Stimulated activated naive CD8-positive, alpha-beta T cell treated with anti-CD3 and anti-CD28 coated beads, Interleukin-15, amount 100 ng/mL, for 72 hours (primary cell): ENCODE results near the gene MPPED2.

Experiments
- ATAC-seq: fragments of 150-1000 bp; cut with Tn5 transposase; 2 replicates; pipeline ENCODE4 v1.10.0; 2021; ENCODE audit warnings: mild to moderate bottlenecking, moderate library complexity
- DNase-seq, 2 donors: peaks; one replicate each; pipeline ENCODE4 v3.0.0; 2021 to 2022
- H3K27ac Mint-ChIP-seq, 2 donors: one replicate each; pipeline ENCODE4 v1.8.0; 2022; ENCODE audit warnings: mild to moderate bottlenecking in 2 of 2, mixed read lengths in 2 of 2, moderate library complexity in 2 of 2
- H3K27me3 Mint-ChIP-seq: one replicate; pipeline ENCODE4 v1.8.0; 2022; ENCODE audit warnings: mixed read lengths
- H3K4me1 Mint-ChIP-seq: one replicate; pipeline ENCODE4 v1.8.0; 2022; ENCODE audit warnings: mild to moderate bottlenecking, mixed read lengths
- H3K4me3 Mint-ChIP-seq, 2 donors: one replicate each; pipeline ENCODE4 v1.8.0; 2022; ENCODE audit warnings: mild to moderate bottlenecking in 2 of 2, mixed read lengths in 2 of 2, moderate library complexity in 1 of 2
- H3K9me3 Mint-ChIP-seq, 2 donors: one replicate each; pipeline ENCODE4 v1.8.0; 2022; ENCODE audit warnings: mixed read lengths in 2 of 2

The MPPED2 gene

DNA sequence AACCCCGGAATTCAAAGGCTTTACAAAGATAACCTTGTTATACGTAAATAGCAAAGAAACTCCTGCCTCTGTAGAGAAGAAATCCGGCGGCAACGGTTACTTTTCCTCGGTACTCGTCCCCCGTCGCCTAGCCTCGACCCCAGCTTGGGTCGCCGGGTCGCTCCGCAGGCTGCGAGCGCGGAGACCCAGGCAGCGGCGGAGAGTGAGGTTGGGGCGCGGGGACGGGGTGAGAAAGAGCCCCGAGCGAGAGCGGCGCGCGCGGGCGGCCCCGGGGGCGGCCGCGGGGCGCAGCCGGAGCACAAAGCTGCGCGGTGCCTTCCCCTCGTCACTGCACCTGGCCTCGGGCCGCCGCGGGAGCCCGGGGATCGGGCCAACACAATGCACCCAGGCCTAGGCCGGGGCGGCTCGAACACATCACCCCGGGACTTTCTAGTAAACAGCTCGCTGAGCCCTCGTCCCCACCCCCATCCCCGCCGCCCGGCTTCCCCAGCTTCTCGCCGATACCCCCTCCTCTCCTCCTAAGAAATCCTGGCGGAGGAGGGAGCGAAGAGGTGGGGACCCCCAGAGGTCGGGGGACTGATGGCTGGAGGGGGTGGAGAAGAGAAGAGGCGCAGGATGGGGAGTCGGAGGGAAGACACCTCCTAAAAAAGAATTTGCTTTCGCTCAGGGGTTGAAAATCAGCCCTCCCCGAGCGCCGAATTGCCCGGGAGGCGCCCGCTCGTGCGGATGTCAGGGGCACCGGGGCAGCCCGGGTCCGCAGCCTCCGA, 845 bp downstream of the MPPED2 start:
- Mint-ChIP-seq H3K9me3 (no peaks in the 10 kb centered on the region), H3K4me1 (peaks cover 16% of the 10 kb centered on the region), H3K27me3 (peaks cover 68% of the 10 kb centered on the region), H3K4me3 (peak overlapping the region; percentile 44 to 74), H3K27ac (no peak overlapping the region)
- peak; percentile 6 to 21 for DNase-seq
- peak; percentile 61 for ATAC-seq

DNA sequence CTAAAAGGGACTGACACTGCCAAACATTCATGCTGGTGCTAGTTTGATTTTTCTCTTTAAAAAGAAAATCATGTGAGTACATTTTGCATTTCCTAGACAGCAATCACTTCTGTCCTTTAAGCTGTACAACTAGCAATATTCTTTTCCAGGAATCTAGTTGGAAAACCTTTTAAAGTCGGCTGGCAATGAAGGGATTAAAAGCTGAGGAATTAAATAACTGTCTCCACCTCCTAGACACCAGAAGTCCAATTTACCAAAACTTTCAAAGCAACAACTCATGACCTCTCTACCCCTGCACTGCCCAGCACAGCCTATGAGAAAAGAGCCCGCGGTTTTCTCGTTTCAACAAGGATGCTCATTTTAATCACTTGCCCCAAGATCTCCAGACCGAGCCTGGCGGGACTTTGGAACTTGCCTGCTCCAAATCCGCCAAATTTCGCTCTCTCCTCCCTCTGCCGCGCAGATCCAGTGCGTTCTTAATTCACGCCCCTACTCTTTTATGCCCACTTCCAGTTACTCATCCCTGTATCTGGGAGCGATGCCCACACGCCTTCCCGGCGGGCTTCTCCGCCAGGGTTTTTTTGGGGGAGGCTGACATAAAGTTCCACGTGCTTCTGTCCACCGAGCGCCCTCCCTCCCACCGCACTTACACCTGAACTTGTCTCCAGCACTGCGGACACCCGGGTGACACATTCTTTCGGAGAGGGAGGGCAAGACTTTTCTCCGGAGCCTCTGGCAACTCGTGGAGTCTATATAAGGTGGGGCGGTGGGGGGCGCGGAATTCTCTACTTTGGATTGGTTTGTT, 2.5 kb downstream of the MPPED2 start:
- Mint-ChIP-seq H3K9me3 (no peaks in the 10 kb centered on the region), H3K4me3 (no peak overlapping the region), H3K27ac (no peak overlapping the region), H3K27me3 (peaks cover 60% of the 10 kb centered on the region), H3K4me1 (peaks cover 16% of the 10 kb centered on the region)
- DNase-seq (no peak), ATAC-seq (no peak)

DNA sequence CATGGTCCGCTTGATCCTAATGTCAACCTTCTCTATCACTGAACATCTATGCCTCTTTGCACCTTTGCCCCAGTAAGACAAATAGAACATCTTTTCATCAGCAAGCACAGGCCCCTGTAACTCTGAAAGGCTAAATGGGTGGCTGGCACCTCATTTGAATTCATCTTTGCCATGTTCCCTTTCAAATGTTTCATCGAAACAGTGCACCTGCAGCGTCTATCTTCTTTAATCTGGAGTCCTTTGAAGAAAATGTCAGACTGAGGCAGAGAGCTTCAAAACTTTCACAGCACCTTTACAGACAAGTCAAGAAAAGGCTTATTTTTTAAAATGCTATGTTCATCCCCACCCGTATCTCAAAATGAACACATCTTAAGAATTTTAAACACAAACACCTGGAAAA, 3.4 kb downstream of the MPPED2 start:
- peaks cover 61% of the 10 kb centered on the region for H3K27me3 Mint-ChIP-seq
- H3K9me3 Mint-ChIP-seq, result no peaks in the 10 kb centered on the region
- no peak for ATAC-seq
- no peak for DNase-seq
- H3K4me3 Mint-ChIP-seq, result no peak overlapping the region
- H3K4me1 Mint-ChIP-seq, result peaks cover 16% of the 10 kb centered on the region
- H3K27ac Mint-ChIP-seq, result no peak overlapping the region

DNA sequence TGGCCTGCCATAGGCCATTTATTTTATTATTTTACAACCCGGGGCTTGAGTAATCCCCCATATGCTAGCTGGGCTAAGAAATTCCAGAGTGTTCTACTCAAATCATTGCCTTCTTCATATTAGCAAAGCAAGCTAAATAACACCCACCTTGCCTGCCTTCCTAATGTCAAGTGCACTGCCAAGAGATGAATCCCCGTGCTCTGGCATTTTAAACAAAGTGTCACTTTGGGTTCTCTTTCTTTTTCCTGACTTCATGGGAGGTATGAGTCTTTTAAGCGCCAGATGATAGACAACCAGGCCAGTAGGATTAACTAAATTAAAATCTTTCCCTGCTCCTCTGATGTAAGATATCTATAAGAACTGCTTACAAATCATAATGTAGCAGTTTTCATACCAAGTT, 4.5 kb downstream of the MPPED2 start:
- ATAC-seq (no peak), DNase-seq (no peak)
- H3K9me3 Mint-ChIP-seq, result no peaks in the 10 kb centered on the region
- H3K4me3 Mint-ChIP-seq, result no peak overlapping the region
- peaks cover 54% of the 10 kb centered on the region for H3K27me3 Mint-ChIP-seq
- H3K4me1 Mint-ChIP-seq, result peaks cover 12% of the 10 kb centered on the region
- no peak overlapping the region for H3K27ac Mint-ChIP-seq

DNA sequence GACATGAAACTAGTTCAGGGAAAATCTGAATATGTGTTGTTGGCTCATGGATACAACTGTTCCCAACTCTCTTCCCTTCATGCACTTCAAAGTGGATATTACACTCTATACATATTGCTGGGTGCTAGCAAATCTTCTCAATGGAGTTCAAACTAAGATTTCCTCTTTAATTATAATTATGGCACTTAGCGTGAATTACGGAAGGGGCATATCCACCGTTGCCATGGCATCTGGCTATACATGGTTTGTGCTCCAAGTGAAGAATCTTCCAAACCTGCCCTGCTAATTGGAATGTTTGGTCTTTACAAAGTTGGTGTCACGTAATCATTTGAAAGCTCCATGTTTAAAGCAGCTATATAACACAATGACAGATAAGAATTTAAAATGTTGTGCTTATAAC, 5.6 kb downstream of the MPPED2 start:
- Mint-ChIP-seq H3K9me3 (no peaks in the 10 kb centered on the region), H3K4me1 (peaks cover 10% of the 10 kb centered on the region), H3K27me3 (peaks cover 48% of the 10 kb centered on the region), H3K4me3 (no peak overlapping the region), H3K27ac (no peak overlapping the region)
- ATAC-seq, result no peak
- no peak for DNase-seq

DNA sequence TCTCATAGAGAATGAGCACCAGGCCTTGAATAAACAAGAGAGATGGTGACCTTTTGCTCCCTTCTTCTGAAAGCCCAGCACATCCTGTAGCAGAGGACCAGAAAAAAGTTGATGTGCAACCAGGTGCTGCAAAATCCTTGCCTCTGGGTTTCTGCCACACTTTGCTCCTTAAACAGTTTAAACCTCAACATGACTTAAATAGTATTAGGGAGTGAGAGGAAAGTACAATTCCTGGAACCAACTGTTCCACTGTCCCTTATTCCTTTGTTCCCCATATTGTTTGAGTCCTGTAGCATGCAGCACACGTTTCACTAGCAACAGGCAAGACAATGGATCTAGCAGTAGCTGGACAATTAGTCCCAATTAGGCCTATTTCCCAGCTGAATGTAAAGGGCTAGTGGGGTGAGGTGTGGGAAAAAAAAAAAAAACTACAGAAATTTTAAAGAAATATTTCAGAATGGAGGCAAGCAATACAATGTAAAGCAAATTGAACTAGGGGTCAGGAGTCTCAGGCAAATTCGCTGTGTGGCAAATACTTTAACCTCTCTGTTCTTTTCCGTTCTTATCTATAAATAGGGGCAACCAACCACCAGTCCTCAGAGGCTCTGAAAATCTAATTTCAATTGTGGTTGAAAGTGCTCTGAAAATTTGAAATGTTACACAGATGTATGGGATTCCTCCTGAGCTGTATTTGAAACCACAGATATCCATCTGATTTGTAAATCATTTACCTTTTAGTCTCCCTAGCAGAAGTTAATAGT, 6.6 kb downstream of the MPPED2 start:
- Mint-ChIP-seq H3K9me3 (no peaks in the 10 kb centered on the region), H3K4me3 (no peak overlapping the region), H3K27me3 (peaks cover 39% of the 10 kb centered on the region), H3K27ac (no peak overlapping the region), H3K4me1 (peaks cover 4% of the 10 kb centered on the region)
- ATAC-seq (no peak), DNase-seq (no peak)

DNA sequence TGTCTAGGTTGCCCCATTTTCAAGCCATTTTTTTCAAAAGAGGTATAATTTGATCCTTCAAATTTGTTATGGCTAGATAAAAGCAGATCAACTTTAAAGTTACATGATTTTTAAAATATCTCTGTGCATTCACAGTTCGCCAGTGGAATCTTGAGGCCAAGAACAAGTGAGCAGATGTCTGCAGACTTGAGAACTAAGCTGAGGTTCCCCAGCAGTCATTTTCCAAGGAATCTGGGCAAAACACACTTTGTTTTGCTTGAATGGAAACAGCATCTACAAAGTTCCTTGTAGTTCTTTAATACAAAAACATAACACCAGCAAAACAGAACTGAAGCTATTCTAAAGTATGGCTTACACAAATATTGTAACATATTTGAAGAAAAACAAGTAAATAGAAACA, 7.7 kb downstream of the MPPED2 start:
- H3K4me1 Mint-ChIP-seq, result no peaks in the 10 kb centered on the region
- DNase-seq, result no peak
- H3K4me3 Mint-ChIP-seq, result no peak overlapping the region
- no peaks in the 10 kb centered on the region for H3K9me3 Mint-ChIP-seq
- H3K27ac Mint-ChIP-seq, result no peak overlapping the region
- no peak for ATAC-seq
- peaks cover 27% of the 10 kb centered on the region for H3K27me3 Mint-ChIP-seq

DNA sequence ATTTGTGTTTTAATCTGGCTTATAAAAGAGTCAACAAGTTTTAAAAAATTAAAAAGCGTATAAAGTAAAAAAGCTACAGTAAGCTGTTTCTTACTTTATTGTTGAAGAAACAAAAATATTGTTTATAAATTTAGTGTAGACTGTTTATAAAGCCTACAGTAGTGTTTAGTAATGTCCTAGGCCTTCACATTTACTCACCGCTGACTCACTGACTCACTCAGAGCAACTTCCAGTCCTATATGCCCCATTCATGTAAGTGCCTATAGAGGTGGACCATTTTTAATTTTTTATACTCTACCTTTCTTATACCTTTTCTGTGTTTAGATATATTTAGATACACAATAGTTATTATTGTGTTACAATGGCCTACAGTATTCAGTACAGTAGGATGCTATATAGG, 12.2 kb downstream of the MPPED2 start:
- ATAC-seq (no peak), DNase-seq (no peak)
- Mint-ChIP-seq H3K27me3 (peaks cover 17% of the 10 kb centered on the region), H3K4me3 (no peak overlapping the region), H3K27ac (no peak overlapping the region), H3K9me3 (no peaks in the 10 kb centered on the region), H3K4me1 (no peaks in the 10 kb centered on the region)

DNA sequence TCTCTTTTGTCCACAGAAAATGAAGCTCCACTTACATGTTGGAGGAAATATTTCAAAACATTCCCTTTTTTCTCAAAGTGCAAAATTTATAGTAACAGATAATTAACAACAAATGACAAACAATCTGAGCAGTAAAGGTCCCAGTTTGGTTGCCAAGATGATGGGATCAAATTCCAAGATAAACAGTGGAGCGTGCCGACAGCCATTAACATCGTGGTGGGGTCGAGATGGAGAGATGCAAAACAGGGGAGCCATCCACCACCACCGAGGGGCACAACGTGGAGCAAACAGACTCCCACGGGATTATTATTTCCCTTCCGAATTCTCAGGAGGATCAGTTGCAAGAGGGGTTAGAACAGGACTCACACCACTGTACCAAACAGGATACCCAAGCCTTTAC, 17.2 kb downstream of the MPPED2 start:
- H3K27ac Mint-ChIP-seq, result no peak overlapping the region
- DNase-seq (no peak), ATAC-seq (no peak)
- H3K4me1 Mint-ChIP-seq, result no peaks in the 10 kb centered on the region
- H3K9me3 Mint-ChIP-seq, result no peaks in the 10 kb centered on the region
- H3K4me3 Mint-ChIP-seq, result no peak overlapping the region
- peaks cover 25% of the 10 kb centered on the region for H3K27me3 Mint-ChIP-seq

DNA sequence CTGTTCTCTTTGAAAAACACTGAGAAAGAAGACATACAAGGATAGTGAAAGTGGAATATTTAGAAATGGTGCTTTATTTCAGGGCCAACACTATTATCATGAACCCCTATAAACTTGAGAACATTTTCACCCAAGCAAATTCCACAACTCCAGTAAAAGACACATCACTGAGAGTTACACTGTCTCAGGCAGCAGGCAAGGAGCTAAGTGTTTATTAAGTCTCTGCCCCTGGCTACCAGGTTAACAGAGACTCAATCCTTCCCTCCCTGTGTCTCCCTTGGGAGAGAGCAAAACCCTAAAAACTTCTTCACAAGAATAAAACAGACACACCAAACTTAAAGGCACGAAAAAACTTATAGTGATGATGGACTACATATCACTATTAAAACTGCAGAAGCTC, 18.5 kb downstream of the MPPED2 start:
- H3K4me3 Mint-ChIP-seq, result no peak overlapping the region
- no peak for ATAC-seq
- no peak overlapping the region for H3K27ac Mint-ChIP-seq
- H3K9me3 Mint-ChIP-seq, result no peaks in the 10 kb centered on the region
- H3K27me3 Mint-ChIP-seq, result peaks cover 28% of the 10 kb centered on the region
- H3K4me1 Mint-ChIP-seq, result no peaks in the 10 kb centered on the region
- no peak for DNase-seq

DNA sequence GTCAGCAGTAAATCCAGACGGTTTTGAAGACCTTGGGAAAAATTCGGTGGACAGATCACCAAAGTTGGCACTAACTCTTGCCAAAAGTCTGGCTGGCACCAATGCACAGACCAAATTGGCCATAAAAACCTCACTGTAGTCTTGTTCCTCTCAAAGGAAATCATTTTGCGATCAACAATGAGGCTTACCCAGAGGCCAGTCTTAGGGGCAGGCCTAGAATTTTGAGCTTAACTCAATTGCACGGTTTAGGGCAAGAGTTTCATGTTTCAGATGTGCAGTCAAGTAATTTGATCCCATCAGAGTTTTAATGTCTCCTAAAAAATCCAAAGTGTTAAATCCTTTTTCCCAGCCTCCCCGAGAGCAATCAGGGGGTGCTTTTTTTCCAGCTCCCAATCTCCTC, 19.0 kb downstream of the MPPED2 start:
- Mint-ChIP-seq H3K4me1 (no peaks in the 10 kb centered on the region), H3K27me3 (peaks cover 23% of the 10 kb centered on the region), H3K4me3 (no peak overlapping the region), H3K9me3 (no peaks in the 10 kb centered on the region), H3K27ac (no peak overlapping the region)
- ATAC-seq (no peak), DNase-seq (no peak)

DNA sequence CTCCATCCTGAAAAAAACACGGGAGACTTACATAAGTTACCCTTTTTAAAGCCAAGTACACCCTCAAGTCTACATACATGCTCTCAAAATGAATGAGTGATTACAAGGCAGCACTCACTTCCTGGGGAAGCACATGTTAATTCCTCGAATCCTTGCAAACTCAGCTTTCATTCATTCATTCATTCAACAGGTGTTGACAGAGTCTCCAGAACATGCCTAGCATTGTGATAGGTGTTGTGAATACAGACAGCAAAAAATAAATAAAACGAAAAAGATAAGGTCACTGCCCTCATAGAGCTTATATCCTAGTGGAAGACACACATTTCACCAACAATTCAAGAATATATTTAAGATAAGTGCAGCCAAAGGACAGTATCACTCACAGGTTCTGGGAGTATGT, 19.7 kb downstream of the MPPED2 start:
- Mint-ChIP-seq H3K4me3 (no peak overlapping the region), H3K9me3 (no peaks in the 10 kb centered on the region)
- ATAC-seq, result no peak

DNA sequence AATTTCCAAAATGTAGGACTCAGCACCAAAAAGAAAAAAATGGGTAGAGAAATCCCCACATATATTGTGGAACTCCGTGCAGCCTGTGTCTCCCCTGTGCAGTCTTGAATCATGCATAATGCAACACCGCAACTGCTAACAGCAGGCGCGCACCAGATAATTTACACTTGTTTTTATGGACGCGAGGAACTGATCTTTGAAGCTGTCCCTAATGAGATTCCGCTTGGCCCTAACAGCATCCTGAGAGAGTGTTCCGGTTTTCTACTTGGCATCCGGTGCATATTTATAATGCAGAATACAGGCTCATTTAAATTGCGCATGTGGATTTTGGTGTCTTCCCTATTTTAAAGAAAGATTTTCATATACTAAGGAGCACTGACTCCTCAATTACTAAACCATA, 21.1 kb downstream of the MPPED2 start:
- no peaks in the 10 kb centered on the region for H3K9me3 Mint-ChIP-seq
- no peak overlapping the region for H3K4me3 Mint-ChIP-seq
- H3K27me3 Mint-ChIP-seq, result peaks cover 20% of the 10 kb centered on the region
- DNase-seq (no peak), ATAC-seq (no peak)
- H3K4me1 Mint-ChIP-seq, result no peaks in the 10 kb centered on the region
- H3K27ac Mint-ChIP-seq, result no peak overlapping the region

More for the DNA sequence above, 19.7 kb downstream of the MPPED2 start:
- H3K27ac Mint-ChIP-seq, result no peak overlapping the region
- H3K4me1 Mint-ChIP-seq, result no peaks in the 10 kb centered on the region
- no peak for DNase-seq
- peaks cover 20% of the 10 kb centered on the region for H3K27me3 Mint-ChIP-seq

DNA sequence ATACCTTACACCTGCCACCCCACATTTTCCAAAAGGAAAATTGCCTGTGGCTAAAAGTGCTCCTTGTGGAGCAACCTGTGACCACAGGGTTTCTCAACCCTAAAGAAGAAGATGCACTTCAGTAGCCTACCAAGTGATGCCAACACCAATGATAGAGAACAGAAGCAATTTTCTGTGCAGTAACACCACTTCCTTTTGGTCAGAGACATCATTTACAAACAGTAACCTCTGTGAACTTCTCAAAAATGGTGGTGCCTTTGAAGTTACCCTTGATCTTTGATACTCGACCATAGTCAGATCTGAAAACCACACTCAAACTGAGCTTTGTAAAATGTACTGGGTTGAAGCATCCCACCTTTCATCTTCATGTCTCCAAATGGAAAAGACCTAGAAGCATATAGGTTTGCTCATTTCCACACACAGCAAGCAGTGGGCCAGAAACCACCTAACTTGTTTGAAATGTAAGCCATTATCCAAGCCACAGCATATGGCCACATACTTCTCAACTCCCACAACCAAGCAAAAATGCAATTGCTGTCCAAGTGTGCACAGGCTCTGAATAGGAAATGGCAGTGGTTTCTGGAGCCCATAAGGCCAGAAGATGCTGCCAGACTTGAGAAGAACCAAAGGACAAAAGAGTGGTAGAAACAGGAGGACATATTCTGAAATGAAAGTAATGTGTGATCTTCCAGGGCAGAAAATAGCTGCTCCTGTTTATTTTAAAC, 24.3 kb downstream of the MPPED2 start:
- DNase-seq (no peak), ATAC-seq (peak; percentile 67)
- Mint-ChIP-seq H3K4me1 (no peaks in the 10 kb centered on the region), H3K4me3 (no peak overlapping the region), H3K9me3 (no peaks in the 10 kb centered on the region), H3K27me3 (peaks cover 20% of the 10 kb centered on the region), H3K27ac (no peak overlapping the region)
